K562 (cell line): Measurements from ENCODE around the gene SLC4A4. TPM values are rescaled to one million over a fixed set of nuclear protein-coding genes. Genes with fewer than 3 reads are reported as not detected.

Experiments used
- ATAC-seq: fragments of 200-7000 bp; cut with Tn5 transposase; 3 replicates; pipeline ENCODE4 v1.9.1; 2020; ENCODE audit warnings: moderate library complexity
- BruUV-seq: library from RNA; stranded (reverse); fragments of 400-500 nt; replicated peaks from 2 replicates; lab custom pipeline; 2021; lab: Mats Ljungman, UMichigan
- CTCF ChIA-PET: fragments of 300-600 bp; formaldehyde crosslinking; extraction: SDS; loops from one replicate; lab custom pipeline; 2021; ENCODE audit warnings: low intra/inter-chr PET ratio; lab: Yijun Ruan, JAX
- POLR2A ChIA-PET: fragments of 300-600, 350-650 bp; sonication (Branson Sonifier 250); formaldehyde crosslinking; extraction: SDS; loops from one replicate; lab custom pipeline; 2021; ENCODE audit warnings: antibody characterized with exemption, inconsistent platforms; lab: Yijun Ruan, JAX
- DNase-seq, 4 experiments: peaks; one replicate each; pipeline versions ENCODE4 v3.0.0 to v3.0.0-alpha.2; 2011 to 2018; ENCODE audit warnings: low spot score in 3 of 4, mixed read lengths in 3 of 4; ENCODE audit errors: extremely low read depth in 1 of 4
- FAIRE-seq: peaks from 2 replicates; lab custom pipeline; 2011; peaks lifted over from hg19 to GRCh38; lab: Jason Lieb, UNC
- H2AFZ ChIP-seq: 2 replicates; pipeline ENCODE4 v1.6.0; 2011; ENCODE audit warnings: low read depth, low read length, control low read depth, inconsistent platforms
- H3K27ac ChIP-seq: fragments of 200-600 bp; 3 replicates; pipeline ENCODE4 v1.8.0; 2011; ENCODE audit warnings: low read depth, mild to moderate bottlenecking, control low read depth, inconsistent platforms, low read length, moderate library complexity, mixed read lengths; ENCODE audit errors: extremely low read depth
- H3K27me3 ChIP-seq, 2 experiments: fragments of 300-600 bp in 1 of 2; 2 replicates in 1 of 2; 3 replicates in 1 of 2; pipeline versions ENCODE4 v1.6.0 to v1.8.0; 2011; ENCODE audit warnings: inconsistent platforms in 2 of 2, low read length in 2 of 2, mild to moderate bottlenecking in 1 of 2, mixed read lengths in 1 of 2, moderate library complexity in 1 of 2; ENCODE audit not compliant: control insufficient read depth in 2 of 2, insufficient read depth in 2 of 2
- H3K36me3 ChIP-seq: fragments of 300-600 bp; 3 replicates; pipeline ENCODE4 v1.8.0; 2011; ENCODE audit warnings: mild to moderate bottlenecking, low read length, inconsistent platforms; ENCODE audit not compliant: control insufficient read depth, insufficient read depth
- H3K4me1 ChIP-seq, 2 experiments: fragments of 200-600 bp in 1 of 2; replicated peaks in 1 of 2; 2 replicates in 1 of 2; 3 replicates in 1 of 2; pipeline versions ENCODE4 v1.5.1 to v1.8.0; 2011; ENCODE audit warnings: inconsistent platforms in 2 of 2, low read length in 2 of 2, mild to moderate bottlenecking in 1 of 2, mixed read lengths in 1 of 2, moderate library complexity in 1 of 2; ENCODE audit not compliant: control insufficient read depth in 2 of 2, insufficient read depth in 2 of 2
- H3K4me2 ChIP-seq: 2 replicates; pipeline ENCODE4 v1.6.1; 2011; ENCODE audit warnings: low read length, control low read depth, inconsistent platforms, mixed read lengths; ENCODE audit not compliant: insufficient read depth
- H3K4me3 ChIP-seq: fragments of 200-600 bp; sonication (generic), shearing (Covaris generic); 2 replicates; pipeline ENCODE4 v1.5.1; 2016; ENCODE audit warnings: control low read depth, inconsistent platforms
- H3K79me2 ChIP-seq: fragments of 200-600 bp; 3 replicates; pipeline ENCODE4 v1.8.0; 2011; ENCODE audit warnings: low read length, inconsistent platforms; ENCODE audit not compliant: control insufficient read depth, insufficient read depth
- H3K9ac ChIP-seq, 2 experiments: 2 replicates each; pipeline versions ENCODE4 v1.6.0 to v1.6.1; 2011; ENCODE audit warnings: low read depth in 2 of 2, low read length in 2 of 2, control low read depth in 1 of 2, inconsistent platforms in 1 of 2, mild to moderate bottlenecking in 1 of 2, mixed read lengths in 1 of 2; ENCODE audit not compliant: insufficient read depth in 1 of 2
- H3K9me1 ChIP-seq: one replicate; pipeline ENCODE4 v1.6.0; 2011; ENCODE audit warnings: inconsistent platforms, mild to moderate bottlenecking, low read length, moderate library complexity; ENCODE audit not compliant: control insufficient read depth, insufficient read depth
- H3K9me3 ChIP-seq: replicated peaks from 2 replicates; pipeline ENCODE4 v1.5.1; 2011; ENCODE audit warnings: low read depth, low read length, inconsistent platforms; ENCODE audit not compliant: control insufficient read depth, insufficient read depth
- H4K20me1 ChIP-seq: replicated peaks from 2 replicates; pipeline ENCODE4 v1.6.1; 2011; ENCODE audit warnings: low read length, inconsistent platforms, mixed read lengths; ENCODE audit not compliant: control insufficient read depth, insufficient read depth
- ATF1 ChIP-seq, 2 experiments: fragments of 450-650 bp in 1 of 2; IDR thresholded peaks; 2 replicates each; pipeline ENCODE4 v1.6.1; 2016; ENCODE audit warnings: missing compliant biosample characterization in 1 of 2, missing genetic modification characterization in 1 of 2
- HDAC6 ChIP-seq: IDR thresholded peaks from 2 replicates; pipeline ENCODE4 v1.6.1; 2012; ENCODE audit warnings: low read depth, mild to moderate bottlenecking, control low read depth, inconsistent platforms, low read length, moderate library complexity
- HEY1 ChIP-seq: fragments of 250-450 bp; sonication (Bioruptor Pico); IDR thresholded peaks from 2 replicates; pipeline ENCODE4 v1.5.0; 2020; ENCODE audit warnings: mild to moderate bottlenecking, moderate library complexity, borderline replicate concordance
- ZNF140 ChIP-seq: fragments of 250-450 bp; sonication (Bioruptor Pico); IDR thresholded peaks from 2 replicates; pipeline ENCODE4 v1.8.0; 2021; ENCODE audit warnings: moderate library complexity, mild to moderate bottlenecking, inconsistent platforms
- ZNF407 ChIP-seq: fragments of 450-650 bp; IDR thresholded peaks from 2 replicates; pipeline ENCODE4 v1.6.1; 2016; ENCODE audit warnings: low read depth
- ZNF589 ChIP-seq: fragments of 200-800 bp; sonication (Bioruptor generic); IDR thresholded peaks from 2 replicates; pipeline ENCODE4 v1.6.1; 2016; ENCODE audit warnings: low read depth, missing genetic modification characterization, missing compliant biosample characterization
- ZNF830 ChIP-seq: fragments of 250-450 bp; sonication (Bioruptor Pico); IDR thresholded peaks from 2 replicates; pipeline ENCODE4 v1.5.0; 2021; ENCODE audit warnings: mild to moderate bottlenecking
- WGBS: fragments of 100-300 bp; shearing (Covaris generic); methylation state at CpG from one replicate; pipeline ENCODE4 v1.1.6; 2016; ENCODE audit warnings: low coverage, mixed read lengths; ENCODE audit not compliant: insufficient coverage; ENCODE audit errors: missing lambda C conversion rate; 5-methylcytosine and 5-hydroxymethylcytosine counted together
- in situ Hi-C: fragments of 300-500 bp; cut with MboI; formaldehyde crosslinking; loops from 4 replicates; pipeline ENCODE4 v1.15.0; 2018; ENCODE audit warnings: inconsistent platforms, mixed read lengths
- intact Hi-C: fragments of 100-400 bp; cut with micrococcal nuclease; formaldehyde crosslinking; loops from 2 replicates; pipeline ENCODE4 v1.14.2; 2022
- polyA plus RNA-seq, 8 experiments: library from polyadenylated mRNA; depleted of rRNA in 4 of 8; stranded (reverse) in 5 of 8; unstranded in 3 of 8; fragments of >200 nt; fragmentation: Nextera tagmentation in 2 of 8; fragmentation: Illumina TruSeq in 1 of 8; extraction: Ambion mirVana in 2 of 8; extraction: Trizol in 1 of 8; gene quantifications; 2 replicates each; pipeline versions ENCODE4 v1.2.1 to v1.2.3, GENCODE V29; 2011 to 2014; ENCODE audit warnings: inconsistent platforms in 1 of 8, missing spikeins in 1 of 8
- total RNA-seq, 7 experiments: library from RNA; depleted of rRNA in 6 of 7; stranded (reverse); fragments of >200 nt in 6 of 7; fragmentation: Illumina TruSeq in 2 of 7; extraction: Trizol in 2 of 7; gene quantifications; 2 replicates each; pipeline versions ENCODE4 v1.2.1 to v1.2.3, GENCODE V29; 2011 to 2021; ENCODE audit warnings: low replicate concordance in 1 of 7
- TF ChIP-seq, protein P1 (sequence below), 2 experiments: IDR thresholded peaks; 2 replicates each; pipeline ENCODE4 v1.6.1; 2011; ENCODE audit warnings: borderline replicate concordance in 1 of 2, control low read depth in 1 of 2, low read depth in 1 of 2, low read length in 1 of 2, mild to moderate bottlenecking in 1 of 2, mixed read lengths in 1 of 2, moderate library complexity in 1 of 2; ENCODE audit not compliant: insufficient read depth in 1 of 2, insufficient read length in 1 of 2, poor library complexity in 1 of 2, severe bottlenecking in 1 of 2; ENCODE audit errors: extremely low read depth in 1 of 2
- TF ChIP-seq, protein P2 (sequence below): fragments of 450-650 bp; IDR thresholded peaks from 2 replicates; pipeline ENCODE4 v1.6.1; 2016; ENCODE audit warnings: borderline replicate concordance

The SLC4A4 gene
- total and polyA plus RNA-seq, 9 of the 15 experiments (the other 6 are each of a cell fraction or from before 2014, with no cell fraction given): 0.01 to 0.18 (median 0.07) TPM; not detected in 2

- H3K4me3 ChIP-seq: no peak overlapping the region
- H3K9me3 ChIP-seq: no peaks in the 10 kb centered on the region
- no TSS peak for BruUV-seq
- no peak overlapping the region for H3K27ac ChIP-seq
- H3K27me3 ChIP-seq: no peaks in the 10 kb centered on the region
- ATAC-seq (no peak), DNase-seq (no peak), FAIRE-seq (no peak)
- ChIA-PET POLR2A (interaction anchor here (1.1 to 1.2 kb wide), 2 partner anchors 10 to 20 kb away, joined by 4 to 5 read pairs; no protein-coding TSS in a partner anchor), CTCF (no interaction called here)
- H3K4me1 ChIP-seq: no peaks in the 10 kb centered on the region
- H2AFZ ChIP-seq: no peak overlapping the region
- H4K20me1 ChIP-seq: no peaks in the 10 kb centered on the region
- no peak overlapping the region for H3K4me2 ChIP-seq
- intact Hi-C loops (no loop called here), in situ Hi-C loops (no loop called here)
- no peaks in the 10 kb centered on the region for H3K9me1 ChIP-seq
- no peaks in the 10 kb centered on the region for H3K79me2 ChIP-seq
- no peak overlapping the region for H3K9ac ChIP-seq
- H3K36me3 ChIP-seq: no peaks in the 10 kb centered on the region
- 2% methylated on average over 3 of the region's 3 CpGs for WGBS
- TF ChIP-seq ZNF407 (no peak), HEY1 (CRISPR knock-in tag) (no peak), ZNF140 (CRISPR knock-in tag) (no peak), ZNF830 (CRISPR knock-in tag) (no peak), HDAC6 (no peak), ATF1 (CRISPR knock-in tag; IDR thresholded peaks at IDR 0.05) (no peak), ATF1 (tag; IDR thresholded peaks at IDR 0.05) (no peak), ZNF589 (no peak)
- TF ChIP-seq, protein P1, sequence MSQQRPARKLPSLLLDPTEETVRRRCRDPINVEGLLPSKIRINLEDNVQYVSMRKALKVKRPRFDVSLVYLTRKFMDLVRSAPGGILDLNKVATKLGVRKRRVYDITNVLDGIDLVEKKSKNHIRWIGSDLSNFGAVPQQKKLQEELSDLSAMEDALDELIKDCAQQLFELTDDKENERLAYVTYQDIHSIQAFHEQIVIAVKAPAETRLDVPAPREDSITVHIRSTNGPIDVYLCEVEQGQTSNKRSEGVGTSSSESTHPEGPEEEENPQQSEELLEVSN (IDR thresholded peaks at IDR 0.05; ENCODE audit: borderline replicate concordance in 1 of 2, extremely low read depth in 1 of 2, insufficient read depth in 1 of 2, insufficient read length in 1 of 2, low read depth in 1 of 2, low read length in 1 of 2, poor library complexity in 1 of 2, severe bottlenecking in 1 of 2): no peak
- TF ChIP-seq, protein P2, sequence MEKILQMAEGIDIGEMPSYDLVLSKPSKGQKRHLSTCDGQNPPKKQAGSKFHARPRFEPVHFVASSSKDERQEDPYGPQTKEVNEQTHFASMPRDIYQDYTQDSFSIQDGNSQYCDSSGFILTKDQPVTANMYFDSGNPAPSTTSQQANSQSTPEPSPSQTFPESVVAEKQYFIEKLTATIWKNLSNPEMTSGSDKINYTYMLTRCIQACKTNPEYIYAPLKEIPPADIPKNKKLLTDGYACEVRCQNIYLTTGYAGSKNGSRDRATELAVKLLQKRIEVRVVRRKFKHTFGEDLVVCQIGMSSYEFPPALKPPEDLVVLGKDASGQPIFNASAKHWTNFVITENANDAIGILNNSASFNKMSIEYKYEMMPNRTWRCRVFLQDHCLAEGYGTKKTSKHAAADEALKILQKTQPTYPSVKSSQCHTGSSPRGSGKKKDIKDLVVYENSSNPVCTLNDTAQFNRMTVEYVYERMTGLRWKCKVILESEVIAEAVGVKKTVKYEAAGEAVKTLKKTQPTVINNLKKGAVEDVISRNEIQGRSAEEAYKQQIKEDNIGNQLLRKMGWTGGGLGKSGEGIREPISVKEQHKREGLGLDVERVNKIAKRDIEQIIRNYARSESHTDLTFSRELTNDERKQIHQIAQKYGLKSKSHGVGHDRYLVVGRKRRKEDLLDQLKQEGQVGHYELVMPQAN: no peak
Measured at GRCh38 chr4:71382125-71382899, 43.5 kb downstream of the SLC4A4 start.
